HCT116 (cell line): Measurements from ENCODE around the gene MTRFR.
"Not testable (repeated sequence)": the region's sequence is repeated elsewhere in the genome, so short reads cannot be mapped to it uniquely, and the experiment has no call there.

Experiments
- ATF3 ChIP-seq: IDR thresholded peaks from 2 replicates; pipeline ENCODE4 v1.6.1; 2012
- CTCF ChIP-seq, 3 experiments: fragments of 200-600 bp in 1 of 3; sonication (generic) in 1 of 3; IDR thresholded peaks in 2 of 3; conservative IDR thresholded peaks in 1 of 3; 2 replicates each; pipeline ENCODE4 v1.5.1; 2012 to 2017; ENCODE audit warnings: low read depth in 2 of 3, low read length in 2 of 3, antibody characterized with exemption in 1 of 3, borderline replicate concordance in 1 of 3, control low read depth in 1 of 3, mild to moderate bottlenecking in 1 of 3, mixed read lengths in 1 of 3, mixed run types in 1 of 3, moderate library complexity in 1 of 3; ENCODE audit not compliant: insufficient read depth in 1 of 3
- EGR1 ChIP-seq: IDR thresholded peaks from 2 replicates; pipeline ENCODE4 v1.6.1; 2012; ENCODE audit warnings: low read depth
- EZH2 ChIP-seq: fragments of 200-600 bp; sonication (generic); IDR thresholded peaks from 2 replicates; pipeline ENCODE4 v1.6.1; 2017; ENCODE audit warnings: antibody characterized with exemption, mixed run types
- EZH2phosphoT487 ChIP-seq: fragments of 200-600 bp; IDR thresholded peaks from 2 replicates; pipeline ENCODE4 v1.6.1; 2018; ENCODE audit warnings: antibody characterized with exemption, borderline replicate concordance
- JUND ChIP-seq: IDR thresholded peaks from 2 replicates; pipeline ENCODE4 v1.6.1; 2012
- POLR2A ChIP-seq: IDR thresholded peaks from 2 replicates; pipeline ENCODE4 v1.7.0; 2011; ENCODE audit warnings: borderline replicate concordance; ENCODE audit not compliant: insufficient read depth, insufficient read length; ENCODE audit errors: extremely low read depth
- POLR2AphosphoS5 ChIP-seq: IDR thresholded peaks from 2 replicates; pipeline ENCODE4 v1.6.1; 2011; ENCODE audit warnings: mild to moderate bottlenecking, low read depth, low read length, moderate library complexity
- RAD21 ChIP-seq: IDR thresholded peaks from 2 replicates; pipeline ENCODE4 v1.6.1; 2012; ENCODE audit warnings: low read depth, mild to moderate bottlenecking
- REST ChIP-seq: IDR thresholded peaks from 2 replicates; pipeline ENCODE4 v1.6.1; 2012; ENCODE audit warnings: low read depth
- TCF7L2 ChIP-seq: IDR thresholded peaks from 2 replicates; pipeline ENCODE4 v1.7.0; 2011; ENCODE audit warnings: borderline replicate concordance, inconsistent platforms; ENCODE audit not compliant: insufficient read depth, insufficient read length; ENCODE audit errors: extremely low read depth
- YY1 ChIP-seq: IDR thresholded peaks from 2 replicates; pipeline ENCODE4 v1.6.1; 2011; ENCODE audit warnings: low read length, low read depth, moderate library complexity, mild to moderate bottlenecking; ENCODE audit not compliant: insufficient replicate concordance; ENCODE audit errors: extremely low read depth
- ZBTB33 ChIP-seq: IDR thresholded peaks from 2 replicates; pipeline ENCODE4 v1.6.1; 2011; ENCODE audit warnings: mild to moderate bottlenecking, low read length, moderate library complexity; ENCODE audit not compliant: insufficient replicate concordance; ENCODE audit errors: extremely low read depth
- ZNF274 ChIP-seq: fragments of 200-500 bp; sonication (Bioruptor generic); IDR thresholded peaks from 2 replicates; pipeline ENCODE4 v1.6.1; 2014; ENCODE audit warnings: mild to moderate bottlenecking, low read depth, low read length, inconsistent platforms

GRCh38 chr12:123252365-123252764, 19.1 kb downstream of the MTRFR start:
- TF ChIP-seq JUND; CTCF (IDR thresholded peaks at IDR 0.05 in 2 of 3, conservative IDR thresholded peaks at IDR 0.05 in 1 of 3; ENCODE audit: borderline replicate concordance in 1 of 3, insufficient read depth in 1 of 3, low read depth in 2 of 3, low read length in 2 of 3); POLR2A; POLR2AphosphoS5; RAD21; EGR1; EZH2phosphoT487; ATF3; ZNF274; YY1; REST; ZBTB33; EZH2; TCF7L2: not testable (repeated sequence)
